Esophagus muscularis mucosa (tissue), 4 donors: Measurements from ENCODE around the gene SLCO4A1. TPM values are rescaled to one million over a fixed set of nuclear protein-coding genes. Genes with fewer than 3 reads are reported as not detected.

Experiments used
- DNase-seq: peaks from one replicate; pipeline ENCODE4 v3.0.0-alpha.2; 2017; ENCODE audit errors: extremely low spot score
- H3K27ac ChIP-seq, 4 donors: fragments of 200-600 bp; sonication (generic); replicated peaks in 1 of 4; 1 replicate in 3 of 4; 2 replicates in 1 of 4; pipeline ENCODE4 v1.5.1; 2016 to 2019; ENCODE audit warnings: mild to moderate bottlenecking in 1 of 4
- H3K27me3 ChIP-seq, 4 donors: fragments of 200-600 bp; sonication (generic); one replicate each; pipeline versions ENCODE4 v1.5.1 to v1.6.0; 2016 to 2019
- H3K36me3 ChIP-seq, 4 donors: fragments of 200-600 bp; sonication (generic); one replicate each; pipeline ENCODE4 v1.5.1; 2016 to 2019
- H3K4me1 ChIP-seq, 4 donors: fragments of 200-600 bp; sonication (generic); one replicate each; pipeline ENCODE4 v1.5.1; 2016 to 2019
- H3K4me3 ChIP-seq, 4 donors: fragments of 200-600 bp; sonication (generic); 1 replicate in 2 of 4; 2 replicates in 2 of 4; pipeline ENCODE4 v1.5.1; 2016 to 2019; ENCODE audit warnings: mild to moderate bottlenecking in 4 of 4, moderate library complexity in 1 of 4
- H3K9me3 ChIP-seq, 4 donors: fragments of 200-600 bp; sonication (generic); 1 replicate in 3 of 4; 2 replicates in 1 of 4; pipeline ENCODE4 v1.5.1; 2016 to 2019
- EP300 ChIP-seq: sonication (generic); formaldehyde crosslinking; IDR thresholded peaks from one replicate; pipeline ENCODE4 v1.6.1; 2017; ENCODE audit warnings: antibody characterized with exemption
- POLR2A ChIP-seq: fragments of 450-650 bp; IDR thresholded peaks from one replicate; pipeline ENCODE4 v1.6.1; 2017; ENCODE audit warnings: antibody characterized with exemption, moderate library complexity, mild to moderate bottlenecking, low read depth
- POLR2AphosphoS5 ChIP-seq, 2 donors: sonication (generic); formaldehyde crosslinking; IDR thresholded peaks; one replicate each; pipeline ENCODE4 v1.6.1; 2017; ENCODE audit warnings: antibody characterized with exemption in 2 of 2
- WGBS: methylation state at CpG from one replicate; pipeline ENCODE4 v1.1.5; 2018; 5-methylcytosine and 5-hydroxymethylcytosine counted together
- intact Hi-C: fragments of 100-400 bp; cut with DNase I; formaldehyde crosslinking; loops from one replicate; pipeline ENCODE4 v1.15.1; 2023
- total RNA-seq, 4 donors: library from RNA; depleted of rRNA; stranded (reverse); fragments of >200 nt; gene quantifications; one replicate each; pipeline versions ENCODE4 v1.1.0 to v1.2.1, GENCODE V29; 2016
- TF ChIP-seq, protein P1 (sequence below), 3 experiments: fragments of 200-600 bp in 2 of 3; fragments of 450-650 bp in 1 of 3; sonication (generic) in 2 of 3; IDR thresholded peaks; one replicate each; pipeline ENCODE4 v1.5.1; 2017 to 2019; ENCODE audit warnings: antibody characterized with exemption in 3 of 3, mild to moderate bottlenecking in 2 of 3, moderate library complexity in 1 of 3

Gene SLCO4A1
- total RNA-seq, 4 donors from 2014 or later = 10.0 to 42.4 (median 30.1) TPM

DNA sequence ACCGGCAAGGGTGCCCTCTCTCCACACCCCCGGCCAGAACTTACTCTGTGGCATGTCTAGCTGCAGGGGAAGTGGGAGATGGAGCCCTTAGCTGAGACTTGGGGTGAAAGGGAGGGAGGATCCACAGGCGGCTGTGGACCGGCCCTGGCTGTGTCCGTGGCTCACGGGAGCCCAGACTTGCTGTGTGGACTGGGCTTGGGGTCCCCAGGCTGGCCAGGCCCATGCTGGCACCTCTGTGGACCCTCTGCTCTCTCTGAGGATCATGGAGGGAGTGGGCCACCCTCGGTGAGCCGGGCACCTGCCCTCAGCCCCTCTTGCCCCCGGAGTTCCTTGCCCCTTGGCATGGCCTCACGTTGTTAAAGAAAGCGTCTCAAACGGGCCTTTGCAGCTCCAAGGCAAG lies 57.4 kb downstream of the SLCO4A1 start:
- no peak overlapping the region for H3K4me3 ChIP-seq
- WGBS = 97% methylated on average over 10 of the region's 12 CpGs
- H3K36me3 ChIP-seq = no peaks in the 10 kb centered on the region
- no peak overlapping the region for H3K27ac ChIP-seq
- DNase-seq = no peak
- TF ChIP-seq, protein P1, sequence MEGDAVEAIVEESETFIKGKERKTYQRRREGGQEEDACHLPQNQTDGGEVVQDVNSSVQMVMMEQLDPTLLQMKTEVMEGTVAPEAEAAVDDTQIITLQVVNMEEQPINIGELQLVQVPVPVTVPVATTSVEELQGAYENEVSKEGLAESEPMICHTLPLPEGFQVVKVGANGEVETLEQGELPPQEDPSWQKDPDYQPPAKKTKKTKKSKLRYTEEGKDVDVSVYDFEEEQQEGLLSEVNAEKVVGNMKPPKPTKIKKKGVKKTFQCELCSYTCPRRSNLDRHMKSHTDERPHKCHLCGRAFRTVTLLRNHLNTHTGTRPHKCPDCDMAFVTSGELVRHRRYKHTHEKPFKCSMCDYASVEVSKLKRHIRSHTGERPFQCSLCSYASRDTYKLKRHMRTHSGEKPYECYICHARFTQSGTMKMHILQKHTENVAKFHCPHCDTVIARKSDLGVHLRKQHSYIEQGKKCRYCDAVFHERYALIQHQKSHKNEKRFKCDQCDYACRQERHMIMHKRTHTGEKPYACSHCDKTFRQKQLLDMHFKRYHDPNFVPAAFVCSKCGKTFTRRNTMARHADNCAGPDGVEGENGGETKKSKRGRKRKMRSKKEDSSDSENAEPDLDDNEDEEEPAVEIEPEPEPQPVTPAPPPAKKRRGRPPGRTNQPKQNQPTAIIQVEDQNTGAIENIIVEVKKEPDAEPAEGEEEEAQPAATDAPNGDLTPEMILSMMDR (IDR thresholded peaks at IDR 0.05) = no peak
- TF ChIP-seq POLR2AphosphoS5 (IDR thresholded peaks at IDR 0.05) = no peak
- TF ChIP-seq POLR2A = no peak
- no peak for TF ChIP-seq EP300
- H3K27me3 ChIP-seq = no peaks in the 10 kb centered on the region
- intact Hi-C loops = no loop called here
- no peaks in the 10 kb centered on the region for H3K9me3 ChIP-seq
- H3K4me1 ChIP-seq = peaks cover 2 to 20% (median 17%) of the 10 kb centered on the region in 4 donors

GRCh38 chr20:62700261-62700930 lies 58.1 kb downstream of the SLCO4A1 start:
- H3K4me1 ChIP-seq = peaks cover 6 to 24% (median 22%) of the 10 kb centered on the region in 4 donors
- no peaks in the 10 kb centered on the region for H3K9me3 ChIP-seq
- no peak for DNase-seq
- H3K27ac ChIP-seq = no peak overlapping the region
- WGBS = 87% methylated on average over 18 of the region's 18 CpGs
- TF ChIP-seq POLR2AphosphoS5 (IDR thresholded peaks at IDR 0.05) (no peak), POLR2A (no peak), EP300 (no peak)
- TF ChIP-seq, protein P1 (IDR thresholded peaks at IDR 0.05) = no peak
- H3K36me3 ChIP-seq = no peaks in the 10 kb centered on the region
- no peak overlapping the region for H3K4me3 ChIP-seq
- no peaks in the 10 kb centered on the region for H3K27me3 ChIP-seq
- intact Hi-C loops = no loop called here

- Histone ChIP-seq H3K4me3 (no peak overlapping the region), H3K27ac (no peak overlapping the region), H3K9me3 (no peaks in the 10 kb centered on the region), H3K36me3 (no peaks in the 10 kb centered on the region), H3K27me3 (no peaks in the 10 kb centered on the region), H3K4me1 (peaks cover 6 to 24% (median 22%) of the 10 kb centered on the region in 4 donors)
- intact Hi-C loops = no loop called here
- WGBS = 92% methylated on average over 24 of the region's 24 CpGs
- TF ChIP-seq EP300 (no peak), POLR2A (no peak), POLR2AphosphoS5 (IDR thresholded peaks at IDR 0.05) (no peak)
- DNase-seq = no peak
Measured at GRCh38 chr20:62701161-62702012, 59.1 kb downstream of the SLCO4A1 start.

DNA sequence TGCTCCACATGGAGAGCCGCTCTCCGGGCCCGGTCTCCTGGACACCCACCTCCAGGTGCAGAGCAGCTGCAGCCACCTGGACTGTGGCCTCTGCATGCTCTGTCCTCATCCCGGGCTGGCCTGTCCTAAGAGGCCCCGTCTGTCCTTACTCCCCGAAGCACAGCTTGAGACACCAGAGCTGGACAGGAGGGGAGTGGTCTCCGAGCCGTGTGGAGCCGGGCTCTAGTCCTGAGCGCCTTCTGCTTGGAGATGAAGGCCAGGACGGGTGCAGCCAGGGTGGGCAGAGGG lies 59.7 kb downstream of the SLCO4A1 start:
- Histone ChIP-seq H3K27ac (no peak overlapping the region), H3K4me3 (no peak overlapping the region), H3K36me3 (no peaks in the 10 kb centered on the region), H3K27me3 (peaks cover 0 to 4% (median 0%) of the 10 kb centered on the region in 4 donors), H3K9me3 (no peaks in the 10 kb centered on the region), H3K4me1 (peaks cover 6 to 23% (median 22%) of the 10 kb centered on the region in 4 donors)
- no peak for DNase-seq
- intact Hi-C loops = no loop called here
- TF ChIP-seq EP300 (no peak), POLR2AphosphoS5 (IDR thresholded peaks at IDR 0.05) (no peak), POLR2A (no peak)
- TF ChIP-seq, protein P1 (IDR thresholded peaks at IDR 0.05) = no peak
- 85% methylated on average over 11 of the region's 11 CpGs for WGBS
